Endothelial cell of umbilical vein (primary cell): ENCODE measurements around the gene RNU6-9. TPM values are rescaled to one million over a fixed set of nuclear protein-coding genes. Genes with fewer than 3 reads are reported as not detected.
"Not testable (repeated sequence)": the region's sequence is repeated elsewhere in the genome, so short reads cannot be mapped to it uniquely, and the experiment has no call there.

Source experiments
- BruUV-seq: library from RNA; stranded (reverse); fragments of 400-500 nt; replicated peaks from 2 replicates; lab custom pipeline; 2021; lab: Mats Ljungman, UMichigan
- CTCF ChIA-PET: fragments of 300-600, 350-600 bp; sonication (Branson Sonifier 250); formaldehyde crosslinking; loops from one replicate; lab custom pipeline; 2021; ENCODE audit warnings: antibody characterized with exemption, inconsistent platforms; lab: Charles Lee
- POLR2A ChIA-PET: fragments of 300-600, 350-600 bp; sonication (Branson Sonifier 250); formaldehyde crosslinking; loops from one replicate; lab custom pipeline; 2021; ENCODE audit warnings: antibody characterized with exemption, inconsistent platforms; lab: Charles Lee
- DNase-seq: peaks from one replicate; pipeline ENCODE4 v3.0.0-alpha.2; 2011; ENCODE audit warnings: low read depth, low spot score
- FAIRE-seq: peaks from 2 replicates; lab custom pipeline; 2011; peaks lifted over from hg19 to GRCh38; lab: Jason Lieb, UNC
- H2AFZ ChIP-seq: 2 replicates; pipeline ENCODE4 v1.6.0; 2012; ENCODE audit warnings: low read depth, low read length, control low read depth, inconsistent platforms
- H3K27ac ChIP-seq: 2 replicates; pipeline ENCODE4 v1.5.1; 2011; ENCODE audit warnings: low read depth, mild to moderate bottlenecking, control low read depth, low read length, moderate library complexity; ENCODE audit not compliant: insufficient read depth
- H3K27me3 ChIP-seq, 2 experiments: 2 replicates each; pipeline versions ENCODE4 v1.6.0 to v1.6.1; 2011; ENCODE audit warnings: low read length in 2 of 2, mixed read lengths in 1 of 2; ENCODE audit not compliant: control insufficient read depth in 2 of 2, insufficient read depth in 2 of 2
- H3K36me3 ChIP-seq, 2 experiments: 2 replicates in 1 of 2; 3 replicates in 1 of 2; pipeline ENCODE4 v1.5.1; 2011; ENCODE audit warnings: low read length in 2 of 2, mild to moderate bottlenecking in 1 of 2, moderate library complexity in 1 of 2; ENCODE audit not compliant: control insufficient read depth in 2 of 2, insufficient read depth in 2 of 2; ENCODE audit errors: extremely low read depth in 1 of 2
- H3K4me1 ChIP-seq: 3 replicates; pipeline ENCODE4 v1.5.1; 2011; ENCODE audit warnings: mild to moderate bottlenecking, low read length; ENCODE audit not compliant: control insufficient read depth, insufficient read depth; ENCODE audit errors: extremely low read depth
- H3K4me2 ChIP-seq: 2 replicates; pipeline ENCODE4 v1.6.1; 2011; ENCODE audit warnings: low read length, control low read depth, mixed read lengths; ENCODE audit not compliant: insufficient read depth
- H3K4me3 ChIP-seq, 3 experiments: fragments of 200-600 bp in 1 of 3; sonication (generic), shearing (Covaris generic) in 1 of 3; replicated peaks in 1 of 3; 2 replicates each; pipeline ENCODE4 v1.5.1; 2011 to 2016; ENCODE audit warnings: control low read depth in 3 of 3, low read length in 3 of 3, mild to moderate bottlenecking in 2 of 3, inconsistent platforms in 1 of 3, low read depth in 1 of 3, moderate library complexity in 1 of 3; ENCODE audit not compliant: insufficient read depth in 1 of 3
- H3K79me2 ChIP-seq: 2 replicates; pipeline ENCODE4 v1.6.0; 2012; ENCODE audit warnings: low read length, inconsistent platforms; ENCODE audit not compliant: control insufficient read depth, insufficient read depth
- H3K9ac ChIP-seq: replicated peaks from 2 replicates; pipeline ENCODE3; 2011; ENCODE audit warnings: low read length, control low read depth; ENCODE audit not compliant: insufficient read depth; ENCODE audit errors: extremely low read depth
- H3K9me1 ChIP-seq: replicated peaks from 3 replicates; pipeline ENCODE4 v1.6.0; 2011; ENCODE audit warnings: mild to moderate bottlenecking, low read length; ENCODE audit not compliant: control insufficient read depth, insufficient read depth; ENCODE audit errors: extremely low read depth
- H3K9me3 ChIP-seq: replicated peaks from 2 replicates; pipeline ENCODE4 v1.5.1; 2012; ENCODE audit warnings: low read length, inconsistent platforms; ENCODE audit not compliant: control insufficient read depth, insufficient read depth
- H4K20me1 ChIP-seq: replicated peaks from 2 replicates; pipeline ENCODE3; 2011; ENCODE audit warnings: mild to moderate bottlenecking, low read length; ENCODE audit not compliant: control insufficient read depth, insufficient read depth; ENCODE audit errors: extremely low read depth
- EZH2 ChIP-seq: IDR thresholded peaks from 2 replicates; pipeline ENCODE4 v1.6.1; 2012; ENCODE audit warnings: borderline replicate concordance, low read depth, mild to moderate bottlenecking, moderate library complexity, low read length, inconsistent platforms; ENCODE audit not compliant: severe bottlenecking
- FOS ChIP-seq: IDR thresholded peaks from 2 replicates; pipeline ENCODE4 v1.6.1; 2011; ENCODE audit warnings: mild to moderate bottlenecking, low read length, moderate library complexity, borderline replicate concordance; ENCODE audit not compliant: insufficient read depth
- GATA2 ChIP-seq: IDR thresholded peaks from 2 replicates; pipeline ENCODE4 v1.7.0; 2011; ENCODE audit warnings: low read depth, mild to moderate bottlenecking, moderate library complexity, mixed read lengths, low read length; ENCODE audit not compliant: insufficient read length, insufficient read depth
- JUN ChIP-seq: IDR thresholded peaks from 2 replicates; pipeline ENCODE4 v1.6.1; 2011; ENCODE audit warnings: borderline replicate concordance, low read depth; ENCODE audit not compliant: insufficient read length, insufficient read depth
- MYC ChIP-seq: IDR thresholded peaks from one replicate; pipeline ENCODE4 v1.6.1; 2011; ENCODE audit warnings: mild to moderate bottlenecking, low read depth, low read length
- POLR2A ChIP-seq: IDR thresholded peaks from 2 replicates; pipeline ENCODE4 v1.6.1; 2012; ENCODE audit warnings: low read depth, mild to moderate bottlenecking, control low read depth, low read length
- POLR2AphosphoS5 ChIP-seq: IDR thresholded peaks from 2 replicates; pipeline ENCODE4 v1.6.1; 2012; ENCODE audit warnings: low read depth, mild to moderate bottlenecking, control low read depth, low read length, moderate library complexity; ENCODE audit not compliant: insufficient read depth
- dilution Hi-C: fragments of 300-500 bp; cut with MboI; formaldehyde crosslinking; loops from one replicate; pipeline ENCODE4 v1.15.0; 2019; ENCODE audit warnings: low sequenced_read_pairs; ENCODE audit not compliant: extremely low pct_ligation_motif_present
- intact Hi-C: fragments of 100-400 bp; cut with micrococcal nuclease; formaldehyde crosslinking; loops from one replicate; pipeline ENCODE4 v1.10.0; 2022
- polyA plus RNA-seq, 4 experiments: library from polyadenylated mRNA; depleted of rRNA in 3 of 4; stranded (reverse) in 3 of 4; unstranded in 1 of 4; fragments of >200 nt; gene quantifications; 2 replicates each; pipeline versions ENCODE4 v1.2.1 to v1.2.3, GENCODE V29; 2011 to 2012; ENCODE audit warnings: missing spikeins in 1 of 4
- total RNA-seq: library from RNA; stranded (reverse); gene quantifications from 2 replicates; pipeline ENCODE4 v1.2.3, GENCODE V29; 2021
- TF ChIP-seq, protein P1 (sequence below): IDR thresholded peaks from 2 replicates; pipeline ENCODE4 v1.6.1; 2011; ENCODE audit not compliant: insufficient read depth, insufficient read length
- TF ChIP-seq, protein P2 (sequence below), 2 donors: IDR thresholded peaks; 1 replicate in 1 of 2; 2 replicates in 1 of 2; pipeline ENCODE4 v1.5.1; 2011; ENCODE audit warnings: low read length in 2 of 2, mild to moderate bottlenecking in 2 of 2, moderate library complexity in 2 of 2, control low read depth in 1 of 2, inconsistent platforms in 1 of 2, low read depth in 1 of 2; ENCODE audit not compliant: insufficient read depth in 1 of 2; ENCODE audit errors: extremely low read depth in 1 of 2

The RNU6-9 gene
- total and polyA plus RNA-seq, 2 donors (not counting 3 experiments of a cell fraction or from before 2014, with no cell fraction given): not detected

DNA sequence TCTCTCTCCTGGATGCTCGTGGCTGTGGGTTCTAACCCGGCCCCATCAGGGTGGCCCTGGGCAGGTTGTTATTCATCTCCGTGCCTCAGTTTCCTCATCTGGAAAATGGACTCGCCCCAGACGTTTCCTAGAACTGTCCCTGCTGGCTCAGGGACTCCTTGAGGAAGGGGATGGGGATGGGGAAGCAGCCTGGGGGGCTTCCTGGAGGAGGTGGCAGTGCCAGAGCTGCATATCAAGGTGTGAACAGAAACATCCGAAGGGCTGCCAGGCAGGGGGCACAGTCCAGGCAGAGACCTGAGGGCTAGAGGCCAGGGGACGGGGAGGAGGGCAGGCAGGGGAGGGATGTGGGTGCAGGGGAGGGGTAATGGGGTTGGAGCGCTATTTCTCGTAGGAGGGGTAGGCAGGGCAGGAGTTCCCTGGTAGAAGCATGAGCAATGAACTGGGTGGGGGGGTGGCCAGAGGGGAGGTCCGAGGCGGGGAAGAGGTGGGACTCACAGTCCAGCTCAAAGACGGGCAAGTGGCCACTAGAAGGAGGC lies 44.8 kb upstream of the RNU6-9 start:
- Histone ChIP-seq H3K27me3 (peaks cover 0 to 4% of the 10 kb centered on the region in 2 experiments), H3K9me3 (no peaks in the 10 kb centered on the region), H2AFZ (no peak overlapping the region), H3K79me2 (no peaks in the 10 kb centered on the region), H3K27ac (no peak overlapping the region), H3K4me2 (no peak overlapping the region), H3K4me1 (no peaks in the 10 kb centered on the region), H4K20me1 (no peaks in the 10 kb centered on the region), H3K9ac (no peak overlapping the region), H3K36me3 (no peaks in the 10 kb centered on the region), H3K4me3 (no peak overlapping the region), H3K9me1 (no peaks in the 10 kb centered on the region)
- intact Hi-C loops (no loop called here), dilution Hi-C loops (no loop called here)
- DNase-seq (no peak), FAIRE-seq (no peak)
- POLR2A ChIA-PET: interaction anchor here (0.6 kb wide), 1 partner anchor 46 kb away, joined by 4 read pairs; no protein-coding TSS in a partner anchor
- no TSS peak for BruUV-seq
- CTCF ChIA-PET: interaction anchor here (0.8 to 1.4 kb wide), 4 partner anchors 10 to 152 kb away, joined by 3 to 9 read pairs (median 6); no protein-coding TSS in a partner anchor
- TF ChIP-seq POLR2A (no peak), EZH2 (no peak), GATA2 (no peak), JUN (no peak), MYC (no peak), POLR2AphosphoS5 (no peak), FOS (no peak)
- TF ChIP-seq, protein P1, sequence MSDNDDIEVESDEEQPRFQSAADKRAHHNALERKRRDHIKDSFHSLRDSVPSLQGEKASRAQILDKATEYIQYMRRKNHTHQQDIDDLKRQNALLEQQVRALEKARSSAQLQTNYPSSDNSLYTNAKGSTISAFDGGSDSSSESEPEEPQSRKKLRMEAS: no peak
- TF ChIP-seq, protein P2, sequence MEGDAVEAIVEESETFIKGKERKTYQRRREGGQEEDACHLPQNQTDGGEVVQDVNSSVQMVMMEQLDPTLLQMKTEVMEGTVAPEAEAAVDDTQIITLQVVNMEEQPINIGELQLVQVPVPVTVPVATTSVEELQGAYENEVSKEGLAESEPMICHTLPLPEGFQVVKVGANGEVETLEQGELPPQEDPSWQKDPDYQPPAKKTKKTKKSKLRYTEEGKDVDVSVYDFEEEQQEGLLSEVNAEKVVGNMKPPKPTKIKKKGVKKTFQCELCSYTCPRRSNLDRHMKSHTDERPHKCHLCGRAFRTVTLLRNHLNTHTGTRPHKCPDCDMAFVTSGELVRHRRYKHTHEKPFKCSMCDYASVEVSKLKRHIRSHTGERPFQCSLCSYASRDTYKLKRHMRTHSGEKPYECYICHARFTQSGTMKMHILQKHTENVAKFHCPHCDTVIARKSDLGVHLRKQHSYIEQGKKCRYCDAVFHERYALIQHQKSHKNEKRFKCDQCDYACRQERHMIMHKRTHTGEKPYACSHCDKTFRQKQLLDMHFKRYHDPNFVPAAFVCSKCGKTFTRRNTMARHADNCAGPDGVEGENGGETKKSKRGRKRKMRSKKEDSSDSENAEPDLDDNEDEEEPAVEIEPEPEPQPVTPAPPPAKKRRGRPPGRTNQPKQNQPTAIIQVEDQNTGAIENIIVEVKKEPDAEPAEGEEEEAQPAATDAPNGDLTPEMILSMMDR (IDR thresholded peaks at IDR 0.05; ENCODE audit: extremely low read depth in 1 of 2, insufficient read depth in 1 of 2, low read depth in 1 of 2, low read length in 2 of 2): no peak

DNA sequence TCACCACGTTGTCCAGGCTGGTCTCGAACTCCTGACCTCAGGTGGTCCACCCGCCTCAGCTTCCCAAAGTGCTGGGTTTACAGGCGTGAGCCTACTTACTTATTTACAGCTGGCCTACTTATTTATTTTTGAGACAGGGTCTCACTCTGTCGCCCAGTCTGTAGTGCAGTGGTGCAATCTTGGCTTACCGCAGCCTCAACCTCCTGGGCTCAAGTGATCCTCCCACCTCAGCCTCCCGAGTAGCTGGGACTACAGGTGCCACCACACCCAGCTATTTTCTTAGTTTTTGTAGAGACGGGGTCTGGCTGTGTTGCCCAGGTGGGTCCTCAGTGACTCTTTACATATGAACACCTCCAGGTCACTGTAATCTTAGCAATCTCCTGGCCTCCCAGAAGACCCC lies 44.1 kb upstream of the RNU6-9 start:
- H3K4me2 ChIP-seq, H3K9ac ChIP-seq, H2AFZ ChIP-seq, intact Hi-C loops, DNase-seq, H3K4me1 ChIP-seq, H3K27me3 ChIP-seq, BruUV-seq, H3K36me3 ChIP-seq, H4K20me1 ChIP-seq, H3K27ac ChIP-seq, H3K9me1 ChIP-seq, H3K9me3 ChIP-seq, H3K4me3 ChIP-seq, dilution Hi-C loops, POLR2A ChIA-PET, FAIRE-seq, H3K79me2 ChIP-seq: not testable (repeated sequence)
- CTCF ChIA-PET: interaction anchor here (0.7 to 1.4 kb wide), 5 partner anchors 9 to 152 kb away, joined by 3 to 9 read pairs (median 4); no protein-coding TSS in a partner anchor
